ENCODE measurements around the gene ZNF431.
"Not testable (repeated sequence)": the region's sequence is repeated elsewhere in the genome, so short reads cannot be mapped to it uniquely, and the experiment has no call there.

ZNF431 gene

GRCh38 chr19:21148681-21149080 lies 6.8 kb downstream of the ZNF431 start:
- DNase-seq, result no peak

- no peak for DNase-seq
Measured at GRCh38 chr19:21149877-21150276, 8.0 kb downstream of the ZNF431 start.

DNA sequence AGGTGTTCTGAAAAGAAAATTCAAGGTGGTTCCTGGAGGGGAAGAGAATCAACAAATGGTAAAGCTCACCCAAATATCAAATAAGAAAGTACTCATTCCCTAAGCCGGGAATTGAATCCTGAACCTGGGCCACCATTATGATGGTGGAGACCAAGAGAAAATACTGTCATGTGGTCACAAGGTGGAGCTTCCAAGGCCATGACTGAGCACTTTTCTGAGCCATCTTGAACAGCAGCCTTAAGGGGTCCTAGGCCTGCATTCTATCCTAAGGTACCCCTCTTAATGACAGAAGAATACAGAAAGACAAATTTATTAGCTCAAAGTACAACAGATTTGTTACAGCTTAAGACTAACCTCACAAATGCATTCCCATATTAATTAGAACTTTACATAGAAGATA lies 9.6 kb downstream of the ZNF431 start:
- no peak for DNase-seq

DNA sequence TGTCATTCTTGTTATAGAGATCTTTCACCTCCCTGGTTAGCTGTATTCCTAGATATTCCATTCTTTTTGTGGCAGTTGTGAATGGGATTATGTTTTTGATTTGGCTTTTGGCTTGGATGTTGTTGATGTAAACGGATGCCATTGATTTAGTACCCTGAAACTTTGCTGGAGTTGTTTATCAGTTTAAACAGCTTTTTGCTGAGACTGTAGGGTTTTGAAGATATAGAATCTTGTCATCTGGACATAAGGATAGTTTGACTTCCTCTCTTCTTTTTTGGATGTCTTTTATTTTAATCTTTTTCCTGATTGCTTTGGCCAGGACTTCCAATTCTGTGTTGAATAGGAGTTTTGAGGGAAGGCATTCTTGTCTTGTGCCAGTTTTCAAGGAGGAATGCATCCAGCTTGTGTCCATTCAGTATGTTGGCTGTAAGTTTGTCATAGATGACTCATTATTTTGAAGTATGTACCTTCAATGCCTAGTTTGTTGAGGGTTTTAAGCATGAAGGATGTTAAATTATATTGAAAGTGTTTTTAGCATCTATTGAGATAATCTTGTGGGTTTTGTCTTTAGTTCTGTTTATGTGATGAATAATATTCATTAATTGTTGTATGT lies 16.8 kb downstream of the ZNF431 start:
- no peak for DNase-seq

- DNase-seq, result no peak
Measured at GRCh38 chr19:21164541-21164940, 22.7 kb downstream of the ZNF431 start.

DNA sequence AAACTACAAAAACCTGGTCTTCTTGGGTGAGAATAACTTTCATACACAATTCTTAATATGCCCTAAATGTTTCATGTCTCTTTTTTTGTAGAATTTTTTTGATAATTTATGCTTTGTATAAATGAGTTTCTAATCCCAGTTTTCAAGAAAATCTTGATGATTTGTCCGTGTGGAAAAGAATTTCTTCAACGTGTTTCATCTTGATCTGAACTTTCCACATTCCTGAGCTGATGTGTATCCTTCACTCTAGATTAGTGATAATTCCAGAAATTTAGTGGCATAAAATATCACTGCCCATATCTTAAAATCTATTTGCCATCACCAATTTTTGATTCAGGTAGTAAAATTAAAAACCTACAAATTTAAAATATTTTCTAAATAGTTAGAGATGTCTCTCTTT lies 24.6 kb downstream of the ZNF431 start:
- no peak for DNase-seq

- DNase-seq, result no peak
Measured at GRCh38 chr19:21197590-21198295, 55.9 kb downstream of the ZNF431 start.

- DNase-seq, result peak; percentile 31
Measured at GRCh38 chr19:21202865-21203494, 61.1 kb downstream of the ZNF431 start.

GRCh38 chr19:21210037-21210621 lies 68.3 kb downstream of the ZNF431 start:
- no peak for DNase-seq

- DNase-seq, result no peak
Measured at GRCh38 chr19:21221693-21222092, 79.9 kb downstream of the ZNF431 start.

- DNase-seq, result not testable (repeated sequence)
Measured at GRCh38 chr19:21229938-21230337, 88.1 kb downstream of the ZNF431 start.

DNA sequence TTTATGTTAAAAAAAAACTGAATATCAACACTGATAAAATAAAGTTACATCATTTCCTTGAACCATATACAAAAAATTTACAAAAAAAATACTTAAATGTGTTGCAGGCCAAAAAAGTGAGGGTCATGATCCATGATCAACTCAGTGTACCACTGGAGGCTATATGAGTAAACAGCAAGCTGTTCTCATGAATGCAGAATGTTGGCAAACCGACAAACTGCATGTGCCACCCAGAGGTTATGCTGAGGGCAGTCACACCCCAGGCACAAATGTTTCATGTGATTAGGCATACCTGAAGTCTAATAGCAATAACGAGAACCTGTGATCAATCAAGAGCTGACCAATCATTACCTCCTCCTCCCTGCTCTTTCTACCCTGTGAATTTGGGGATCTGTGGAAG lies 91.9 kb downstream of the ZNF431 start:
- no peak for DNase-seq

DNA sequence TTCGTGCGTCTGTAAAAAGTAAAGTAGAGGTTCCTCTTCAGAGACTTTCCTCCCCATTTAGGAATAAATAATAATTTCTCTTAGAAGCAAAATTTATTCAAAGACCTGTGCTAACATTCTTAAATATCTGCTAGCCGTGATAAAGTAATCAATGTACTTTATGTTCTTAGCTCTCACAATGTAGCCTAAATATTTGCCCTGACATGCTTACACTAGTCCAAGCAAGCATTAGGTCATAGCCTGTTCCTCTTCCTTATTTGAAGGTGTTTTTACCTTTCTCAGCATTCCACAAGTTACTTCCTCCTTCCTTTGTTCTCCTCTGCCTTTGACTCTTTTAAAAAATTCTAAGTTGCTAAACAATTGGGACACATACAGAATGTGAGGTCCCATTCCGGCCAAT lies 94.9 kb downstream of the ZNF431 start:
- DNase-seq, result not testable (repeated sequence)

- no peak for DNase-seq
Measured at GRCh38 chr19:21238670-21239069, 96.8 kb downstream of the ZNF431 start.
